Measurements from ENCODE around the gene ARHGEF12.

DNA sequence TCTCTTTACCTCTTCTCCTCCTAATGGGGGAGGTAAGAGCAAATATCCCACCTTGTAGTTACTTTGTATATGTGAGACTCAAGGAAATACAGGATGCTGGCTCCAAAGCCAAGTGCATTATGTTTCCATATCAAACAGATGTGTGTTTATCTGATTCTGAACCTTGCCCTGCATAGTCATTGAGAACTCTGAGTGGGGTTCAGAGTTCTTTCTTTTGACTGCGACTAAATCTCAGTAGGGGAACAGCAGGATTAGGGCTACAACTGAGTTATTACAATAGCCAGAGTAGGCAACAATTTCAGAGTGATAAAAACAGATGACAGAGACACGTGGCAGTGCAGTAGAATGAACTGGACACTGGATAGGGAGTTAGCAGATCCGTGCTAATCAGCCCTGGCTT lies 45.3 kb upstream of the ARHGEF12 start:
- no peak for TF ChIP-seq EP300 (IDR thresholded peaks at IDR 0.05)
- TF ChIP-seq, protein P1, sequence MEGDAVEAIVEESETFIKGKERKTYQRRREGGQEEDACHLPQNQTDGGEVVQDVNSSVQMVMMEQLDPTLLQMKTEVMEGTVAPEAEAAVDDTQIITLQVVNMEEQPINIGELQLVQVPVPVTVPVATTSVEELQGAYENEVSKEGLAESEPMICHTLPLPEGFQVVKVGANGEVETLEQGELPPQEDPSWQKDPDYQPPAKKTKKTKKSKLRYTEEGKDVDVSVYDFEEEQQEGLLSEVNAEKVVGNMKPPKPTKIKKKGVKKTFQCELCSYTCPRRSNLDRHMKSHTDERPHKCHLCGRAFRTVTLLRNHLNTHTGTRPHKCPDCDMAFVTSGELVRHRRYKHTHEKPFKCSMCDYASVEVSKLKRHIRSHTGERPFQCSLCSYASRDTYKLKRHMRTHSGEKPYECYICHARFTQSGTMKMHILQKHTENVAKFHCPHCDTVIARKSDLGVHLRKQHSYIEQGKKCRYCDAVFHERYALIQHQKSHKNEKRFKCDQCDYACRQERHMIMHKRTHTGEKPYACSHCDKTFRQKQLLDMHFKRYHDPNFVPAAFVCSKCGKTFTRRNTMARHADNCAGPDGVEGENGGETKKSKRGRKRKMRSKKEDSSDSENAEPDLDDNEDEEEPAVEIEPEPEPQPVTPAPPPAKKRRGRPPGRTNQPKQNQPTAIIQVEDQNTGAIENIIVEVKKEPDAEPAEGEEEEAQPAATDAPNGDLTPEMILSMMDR (IDR thresholded peaks at IDR 0.05) = no peak
- no peak for TF ChIP-seq POLR2AphosphoS5 (IDR thresholded peaks at IDR 0.05)
- no peak for TF ChIP-seq POLR2A (IDR thresholded peaks at IDR 0.05)
